ENCODE data around the gene CHTF8. TPM values are rescaled to one million over a fixed set of nuclear protein-coding genes. Genes with fewer than 3 reads are reported as not detected.
A peak's percentile ranks its signal among the peaks of the same experiment; 100 is the strongest.
"Not testable (repeated sequence)": the region's sequence is repeated elsewhere in the genome, so short reads cannot be mapped to it uniquely, and the experiment has no call there.

Gene CHTF8
- polyA plus RNA-seq, 1 donor, result 158 TPM

DNA sequence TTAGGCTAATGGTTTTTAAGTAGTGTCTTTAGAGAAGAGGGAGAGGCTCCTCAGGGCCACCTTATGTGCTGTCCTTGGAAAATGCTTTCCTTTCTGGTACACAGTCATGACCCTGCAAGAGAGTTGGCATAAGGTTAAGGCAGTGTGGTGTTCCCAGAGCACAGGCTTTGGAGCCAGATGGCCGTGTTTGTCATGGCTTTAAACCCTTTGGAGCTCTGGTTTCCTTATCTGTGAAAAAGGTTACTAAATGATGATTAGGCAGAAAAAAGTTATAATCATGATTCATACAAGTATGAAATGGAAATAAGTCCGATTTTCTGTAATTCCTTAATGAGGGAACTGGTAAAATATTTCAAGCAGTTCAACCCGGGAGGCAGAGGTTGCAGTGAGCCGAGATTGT is 13.3 kb upstream of the CHTF8 start:
- no peak for DNase-seq

GRCh38 chr16:69143116-69143515 is 10.7 kb upstream of the CHTF8 start:
- DNase-seq, result no peak

GRCh38 chr16:69141936-69142335 is 9.5 kb upstream of the CHTF8 start:
- no peak for DNase-seq

DNA sequence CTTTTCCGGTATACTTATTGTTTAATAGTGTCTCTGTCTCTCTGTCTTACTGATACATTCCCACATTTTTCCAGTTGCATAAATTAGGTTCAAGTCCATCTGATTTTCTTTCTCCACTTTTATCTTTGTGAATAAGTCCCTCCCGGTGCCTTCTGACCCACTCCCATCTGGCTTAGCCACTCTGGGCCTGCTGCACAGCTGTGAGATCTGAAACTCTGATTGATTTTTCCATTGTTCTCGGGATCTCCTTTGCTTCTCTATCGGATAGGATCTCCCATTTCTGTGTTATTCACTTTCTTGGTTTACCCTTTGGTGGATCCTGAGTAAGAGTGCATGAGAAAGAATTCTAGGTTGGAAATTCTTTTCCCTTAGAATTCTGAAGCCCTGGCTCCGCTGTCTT is 8.6 kb upstream of the CHTF8 start:
- no peak for DNase-seq

- not testable (repeated sequence) for DNase-seq
Measured at GRCh38 chr16:69139464-69139863, 7.1 kb upstream of the CHTF8 start.

DNA sequence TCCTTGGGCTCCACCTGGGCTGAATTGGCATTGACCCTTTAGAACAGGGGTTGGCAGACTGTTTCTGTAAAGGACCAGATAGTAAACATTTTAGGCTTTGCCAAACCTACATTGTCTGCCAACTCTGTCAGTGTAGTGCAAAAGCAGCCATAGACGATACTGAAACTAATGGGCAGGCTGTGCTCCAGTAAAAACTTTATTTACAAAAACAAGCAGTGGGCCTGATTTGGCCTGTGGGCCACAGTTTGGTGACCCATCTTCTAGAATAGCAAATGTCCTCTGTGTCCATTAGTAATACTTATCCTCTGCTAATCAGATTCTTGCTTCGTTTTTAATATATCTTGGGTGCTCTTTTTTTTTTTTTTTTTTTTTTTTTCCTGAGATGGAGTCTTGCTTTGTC is 6.2 kb upstream of the CHTF8 start:
- no peak for DNase-seq

- no peak for DNase-seq
Measured at GRCh38 chr16:69133373-69133954, 1.1 kb upstream of the CHTF8 start.

GRCh38 chr16:69131839-69132423 is 457 bp downstream of the CHTF8 start:
- peak; percentile 78 for DNase-seq

DNA sequence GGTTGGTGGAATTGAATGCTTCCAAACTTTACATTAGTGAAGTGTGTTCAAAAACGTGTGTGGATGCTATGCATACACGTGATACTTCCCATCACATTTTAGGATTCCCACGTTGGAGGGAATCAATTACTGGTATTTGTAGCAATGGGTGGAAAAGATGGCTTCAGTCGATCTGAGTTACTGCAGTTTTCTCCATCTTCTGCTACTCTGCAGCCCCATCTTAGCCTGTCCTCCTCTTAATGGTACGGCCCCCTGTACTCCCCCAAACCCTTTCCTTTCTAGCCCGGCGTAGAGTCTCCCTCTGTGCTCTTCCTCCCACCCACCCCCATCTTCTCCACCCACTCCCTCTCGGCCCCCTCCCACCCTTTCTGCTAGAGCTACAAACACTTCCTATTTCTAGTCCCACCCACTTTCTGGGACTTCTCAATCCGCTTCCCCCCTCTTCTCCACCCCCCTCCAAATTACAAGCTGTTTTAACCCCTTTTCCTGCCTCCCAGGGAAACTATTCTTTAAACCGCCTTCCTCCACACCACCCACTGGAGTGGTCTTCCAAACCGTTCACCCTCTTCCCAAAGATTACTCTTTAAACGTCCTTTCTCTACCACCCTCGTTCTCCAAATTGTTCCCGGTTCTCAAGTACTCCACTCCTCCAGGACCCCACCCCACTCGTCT is 1.1 kb downstream of the CHTF8 start:
- DNase-seq, result peak; percentile 61

- no peak for DNase-seq
Measured at GRCh38 chr16:69130461-69130860, 1.9 kb downstream of the CHTF8 start.

DNA sequence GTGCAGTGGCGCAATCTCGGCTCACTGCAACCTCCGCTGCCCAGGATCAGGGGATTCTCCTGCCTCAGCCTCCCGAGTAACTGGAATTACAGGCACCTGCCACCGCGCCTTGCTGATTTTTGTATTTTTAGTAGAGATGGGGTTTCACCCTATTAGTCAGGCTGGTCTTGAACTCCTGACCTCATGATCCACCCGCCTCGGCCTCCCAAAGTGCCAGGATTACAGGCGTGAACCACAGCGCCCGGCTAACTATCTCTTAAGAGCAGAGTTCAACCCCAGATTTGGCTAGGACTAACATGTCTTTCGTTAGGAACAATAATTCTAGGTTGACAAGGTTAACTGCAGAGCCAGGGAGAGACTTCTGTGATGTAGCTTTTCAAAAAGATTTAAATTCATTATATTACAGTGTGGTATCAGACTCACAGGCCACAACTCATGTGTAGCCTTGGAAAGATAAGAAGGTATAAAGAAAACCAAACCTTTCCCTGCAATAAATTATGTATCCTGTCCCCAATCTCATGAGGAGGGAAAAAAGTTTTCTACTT is 4.3 kb downstream of the CHTF8 start:
- DNase-seq, result no peak

DNA sequence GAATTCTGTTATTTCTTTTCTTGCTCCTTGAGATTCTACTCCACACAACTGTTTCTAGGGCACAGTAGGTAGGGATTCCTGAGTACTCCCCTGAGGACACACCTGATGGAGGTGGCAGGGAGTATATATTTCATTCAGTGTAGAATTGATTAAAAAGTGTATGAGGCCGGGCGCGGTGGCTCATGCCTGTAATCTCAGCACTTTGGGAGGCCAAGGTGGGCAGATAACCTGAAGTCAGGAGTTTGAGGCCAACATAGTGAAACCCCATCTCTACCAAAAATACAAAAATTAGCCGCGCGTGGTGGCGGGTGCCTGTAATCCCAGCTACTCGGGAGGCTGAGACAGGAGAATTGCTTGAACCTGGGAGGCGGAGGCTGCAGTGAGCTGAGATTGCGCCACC is 5.6 kb downstream of the CHTF8 start:
- not testable (repeated sequence) for DNase-seq

DNA sequence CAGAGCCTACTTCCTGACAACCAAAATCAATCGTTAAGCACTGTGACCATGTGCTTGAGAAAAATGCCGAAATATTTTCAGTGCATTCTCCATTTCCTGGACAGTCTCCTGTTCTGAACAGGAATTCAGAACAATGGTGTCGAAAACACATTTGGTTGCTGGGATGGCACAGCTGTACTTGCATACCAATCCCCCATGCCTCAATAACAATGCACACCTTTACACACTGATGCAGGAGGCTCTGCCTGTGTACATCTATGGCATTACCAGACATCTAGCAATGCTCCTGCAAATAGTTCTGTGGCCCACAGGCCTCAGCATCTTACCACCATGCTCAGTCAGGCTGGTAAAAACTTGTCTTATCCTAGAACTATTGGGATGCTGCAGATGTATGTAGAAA is 6.2 kb downstream of the CHTF8 start:
- DNase-seq, result no peak

DNA sequence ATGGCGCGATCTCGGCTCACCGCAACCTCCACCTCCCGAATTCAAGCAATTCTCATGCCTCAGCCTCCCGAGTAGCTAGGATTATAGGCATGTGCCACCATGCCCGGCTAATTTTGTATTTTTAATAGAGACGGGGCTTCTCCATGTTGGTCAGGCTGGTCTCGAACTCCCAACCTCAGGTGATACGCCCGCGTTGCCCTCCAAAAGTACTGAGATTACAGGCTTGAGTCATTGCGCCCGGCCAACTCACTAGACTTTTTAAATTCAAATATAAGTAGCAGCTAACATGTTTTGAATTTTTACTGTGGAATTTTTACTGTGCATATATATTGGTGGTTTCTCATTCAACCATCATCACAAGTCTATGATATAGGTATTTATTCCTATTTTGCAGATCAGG is 7.4 kb downstream of the CHTF8 start:
- not testable (repeated sequence) for DNase-seq

DNA sequence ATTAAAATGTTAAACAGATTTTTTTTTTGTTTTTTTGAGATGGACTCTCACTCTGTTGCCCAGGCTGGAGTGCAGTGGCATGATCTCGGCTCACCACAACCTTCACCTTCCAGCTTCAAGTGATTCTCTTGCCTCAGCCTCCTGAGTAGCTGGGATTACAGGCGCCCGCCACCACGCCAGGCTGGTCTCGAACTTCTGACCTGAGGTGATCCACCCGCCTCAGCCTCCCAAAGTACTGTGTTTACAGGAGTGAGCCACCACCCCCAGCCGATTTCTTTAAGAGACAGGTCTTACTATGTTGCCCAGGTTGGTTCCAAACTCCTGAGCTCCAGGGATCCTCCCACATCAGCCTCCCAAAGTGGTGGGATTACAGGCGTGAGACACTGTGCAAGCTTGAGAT is 8.0 kb downstream of the CHTF8 start:
- not testable (repeated sequence) for DNase-seq

DNA sequence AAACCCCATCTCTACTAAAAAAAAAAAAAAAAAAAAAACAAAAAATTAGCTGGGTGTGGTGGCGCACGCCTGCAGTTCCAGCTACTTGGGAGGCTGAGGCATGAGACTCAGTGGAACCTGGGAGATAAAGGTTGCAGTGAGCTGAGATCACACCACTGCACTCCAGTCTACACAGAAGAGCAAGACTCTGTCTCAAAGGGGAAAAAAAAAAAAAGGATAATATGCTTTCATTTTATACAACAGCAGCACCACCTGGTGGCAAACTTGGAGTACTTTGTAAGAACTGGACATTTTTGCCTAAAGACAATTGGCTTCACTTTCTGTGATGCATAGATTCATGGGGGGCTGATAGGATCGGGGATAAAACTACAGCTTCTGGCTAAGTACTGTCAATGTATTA is 8.5 kb downstream of the CHTF8 start:
- DNase-seq, result peak; percentile 81

GRCh38 chr16:69120096-69120664 is 12.2 kb downstream of the CHTF8 start:
- no peak for DNase-seq

GRCh38 chr16:69119536-69119935 is 12.9 kb downstream of the CHTF8 start:
- no peak for DNase-seq

GRCh38 chr16:69118994-69119393 is 13.4 kb downstream of the CHTF8 start:
- DNase-seq, result no peak

DNA sequence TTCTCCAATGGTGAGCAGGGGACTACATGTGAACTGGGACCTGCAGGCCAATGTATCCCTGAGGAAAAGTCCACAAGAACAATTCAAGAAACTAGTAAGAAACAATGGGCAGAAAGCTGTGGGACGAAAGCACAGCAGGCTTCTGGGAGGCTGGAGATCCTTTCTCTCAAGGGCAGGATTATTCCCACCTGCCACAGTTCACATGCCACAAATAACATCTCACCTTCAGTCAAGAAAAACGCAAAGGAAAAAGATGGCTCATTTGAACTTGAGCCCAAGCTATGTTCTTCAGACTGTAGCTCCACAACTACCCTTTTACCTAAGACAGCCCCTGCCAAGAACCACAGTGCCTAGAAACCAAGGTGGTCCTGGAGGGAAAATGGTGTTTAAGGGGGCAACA is 13.9 kb downstream of the CHTF8 start:
- no peak for DNase-seq

DNA sequence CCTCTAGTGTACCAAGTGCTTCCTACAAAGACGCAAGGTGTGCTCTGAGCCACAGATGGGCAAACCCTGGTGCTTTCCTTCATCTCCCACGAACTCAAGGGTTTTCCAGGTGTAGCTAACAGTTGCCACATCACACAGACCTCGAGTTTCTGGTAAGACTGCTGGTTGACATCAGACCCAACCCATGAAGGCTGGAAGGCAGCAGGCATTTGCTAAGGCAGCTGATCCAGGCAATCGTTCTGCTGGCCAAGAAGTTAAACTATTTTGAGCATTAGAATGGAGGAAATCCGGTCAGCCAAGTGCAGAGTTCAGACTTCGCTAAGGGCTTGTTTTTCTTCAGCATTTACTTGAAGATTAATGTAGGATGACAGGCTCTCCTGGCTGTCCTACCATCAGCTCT is 15.5 kb downstream of the CHTF8 start:
- DNase-seq, result no peak

GRCh38 chr16:69116256-69116875 is 16.0 kb downstream of the CHTF8 start:
- DNase-seq, result no peak

DNA sequence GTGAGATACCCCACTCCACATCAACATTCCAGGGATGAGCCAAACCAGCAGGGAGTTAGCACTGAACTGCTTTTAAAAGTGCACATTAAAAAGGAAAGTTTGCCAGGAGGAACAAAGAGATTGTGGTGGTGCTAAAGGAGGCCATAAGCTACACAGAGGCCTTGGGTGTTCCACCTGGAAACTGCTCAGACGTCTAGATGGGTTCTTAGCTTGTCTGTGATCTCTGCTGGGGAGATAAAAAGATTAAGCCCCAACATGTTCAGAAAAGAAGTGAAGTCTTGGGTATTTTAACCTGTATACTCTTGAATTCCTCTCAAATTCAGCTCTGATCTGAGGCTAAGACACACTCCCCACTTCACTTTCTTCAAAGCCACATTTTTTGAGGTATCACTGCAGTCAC is 16.6 kb downstream of the CHTF8 start:
- DNase-seq, result no peak

All from left kidney (tissue), 2 donors.